ENCODE results near the gene RIC1. TPM values are rescaled to one million over a fixed set of nuclear protein-coding genes. Genes with fewer than 3 reads are reported as not detected.

RIC1 gene
- total RNA-seq, 2 donors from 2014 or later = 12.2 to 18.1 TPM

DNA sequence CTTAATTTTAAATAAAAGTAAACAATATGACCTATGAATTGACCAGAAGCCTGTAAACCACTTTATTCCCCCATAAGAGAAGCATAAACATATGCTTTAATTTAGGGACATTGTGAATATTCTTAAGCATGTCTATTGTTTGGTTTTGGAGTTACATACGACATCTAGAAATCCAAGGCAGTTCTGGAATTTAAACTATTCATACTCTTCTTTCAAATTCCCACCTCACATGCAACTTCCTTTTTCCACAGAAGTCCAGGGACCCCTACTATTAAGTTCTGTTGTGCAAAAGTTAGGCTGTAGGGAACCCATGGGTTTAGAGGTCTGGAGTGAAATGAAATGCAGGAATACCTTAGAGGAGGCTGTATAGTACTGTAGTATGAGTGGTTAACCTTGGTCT is 2.1 kb downstream of the RIC1 start:
- Histone ChIP-seq H3K4me3 (no peak overlapping the region), H3K27me3 (no peaks in the 10 kb centered on the region), H3K27ac (no peak overlapping the region), H3K4me1 (peaks cover 0 to 39% of the 10 kb centered on the region in 2 donors), H3K36me3 (no peaks in the 10 kb centered on the region), H3K9me3 (peaks cover 0 to 9% of the 10 kb centered on the region in 2 donors)
- TF ChIP-seq, protein P1, sequence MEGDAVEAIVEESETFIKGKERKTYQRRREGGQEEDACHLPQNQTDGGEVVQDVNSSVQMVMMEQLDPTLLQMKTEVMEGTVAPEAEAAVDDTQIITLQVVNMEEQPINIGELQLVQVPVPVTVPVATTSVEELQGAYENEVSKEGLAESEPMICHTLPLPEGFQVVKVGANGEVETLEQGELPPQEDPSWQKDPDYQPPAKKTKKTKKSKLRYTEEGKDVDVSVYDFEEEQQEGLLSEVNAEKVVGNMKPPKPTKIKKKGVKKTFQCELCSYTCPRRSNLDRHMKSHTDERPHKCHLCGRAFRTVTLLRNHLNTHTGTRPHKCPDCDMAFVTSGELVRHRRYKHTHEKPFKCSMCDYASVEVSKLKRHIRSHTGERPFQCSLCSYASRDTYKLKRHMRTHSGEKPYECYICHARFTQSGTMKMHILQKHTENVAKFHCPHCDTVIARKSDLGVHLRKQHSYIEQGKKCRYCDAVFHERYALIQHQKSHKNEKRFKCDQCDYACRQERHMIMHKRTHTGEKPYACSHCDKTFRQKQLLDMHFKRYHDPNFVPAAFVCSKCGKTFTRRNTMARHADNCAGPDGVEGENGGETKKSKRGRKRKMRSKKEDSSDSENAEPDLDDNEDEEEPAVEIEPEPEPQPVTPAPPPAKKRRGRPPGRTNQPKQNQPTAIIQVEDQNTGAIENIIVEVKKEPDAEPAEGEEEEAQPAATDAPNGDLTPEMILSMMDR (IDR thresholded peaks at IDR 0.05) = no peak
- DNase-seq (ENCODE audit: low spot score) = no peak

DNA sequence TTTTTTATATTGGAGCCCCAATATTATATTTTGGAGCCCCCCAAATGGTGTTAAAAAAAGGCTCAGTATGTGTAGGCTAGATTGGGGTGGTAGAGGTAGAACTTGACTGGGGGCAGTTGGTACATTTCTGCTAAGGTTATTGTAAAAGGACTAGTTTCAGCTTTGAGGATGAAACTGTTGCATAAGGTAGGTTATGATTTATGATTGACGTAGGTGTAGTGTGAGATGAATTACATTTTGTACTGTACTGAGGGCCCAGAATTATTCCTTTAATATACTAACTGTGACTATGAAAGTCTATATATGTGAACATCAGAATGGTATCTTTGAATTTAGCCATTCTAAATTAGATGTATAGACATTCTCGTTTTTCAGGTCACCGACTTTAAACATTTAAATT is 3.6 kb downstream of the RIC1 start:
- Histone ChIP-seq H3K4me1 (peaks cover 0 to 24% of the 10 kb centered on the region in 2 donors), H3K36me3 (no peaks in the 10 kb centered on the region)
- TF ChIP-seq, protein P1 (IDR thresholded peaks at IDR 0.05) = no peak

DNA sequence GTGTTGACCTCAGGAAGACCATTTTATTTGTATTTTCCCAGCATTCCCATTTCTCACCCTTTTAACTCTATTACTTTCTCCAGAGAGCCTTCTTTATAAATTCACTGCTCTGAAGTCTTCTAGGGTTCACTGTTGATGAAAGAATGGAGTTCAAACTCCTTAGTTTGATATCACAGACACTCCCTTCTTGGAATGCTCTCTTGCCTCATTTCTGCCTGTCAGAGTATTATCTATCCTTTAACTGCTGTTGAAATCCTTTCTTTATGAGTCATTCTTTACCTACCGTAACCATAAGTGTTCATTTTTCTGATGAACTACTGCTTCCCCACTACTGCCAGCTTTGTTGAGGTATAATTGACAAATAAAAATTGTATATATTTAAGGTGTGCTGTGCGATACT is 4.3 kb downstream of the RIC1 start:
- H3K36me3 ChIP-seq = no peaks in the 10 kb centered on the region
- no peak for DNase-seq (ENCODE audit: low spot score)
- no peaks in the 10 kb centered on the region for H3K27me3 ChIP-seq
- TF ChIP-seq, protein P1 (IDR thresholded peaks at IDR 0.05) = no peak
- H3K27ac ChIP-seq = no peak overlapping the region
- peaks cover 0 to 15% of the 10 kb centered on the region in 2 donors for H3K9me3 ChIP-seq
- no peak overlapping the region for H3K4me3 ChIP-seq
- peaks cover 0 to 18% of the 10 kb centered on the region in 2 donors for H3K4me1 ChIP-seq

More for the DNA sequence above, 3.6 kb downstream of the RIC1 start:
- DNase-seq (ENCODE audit: low spot score) = no peak
- no peak overlapping the region for H3K27ac ChIP-seq
- H3K27me3 ChIP-seq = no peaks in the 10 kb centered on the region
- peaks cover 0 to 9% of the 10 kb centered on the region in 2 donors for H3K9me3 ChIP-seq
- H3K4me3 ChIP-seq = no peak overlapping the region

DNA sequence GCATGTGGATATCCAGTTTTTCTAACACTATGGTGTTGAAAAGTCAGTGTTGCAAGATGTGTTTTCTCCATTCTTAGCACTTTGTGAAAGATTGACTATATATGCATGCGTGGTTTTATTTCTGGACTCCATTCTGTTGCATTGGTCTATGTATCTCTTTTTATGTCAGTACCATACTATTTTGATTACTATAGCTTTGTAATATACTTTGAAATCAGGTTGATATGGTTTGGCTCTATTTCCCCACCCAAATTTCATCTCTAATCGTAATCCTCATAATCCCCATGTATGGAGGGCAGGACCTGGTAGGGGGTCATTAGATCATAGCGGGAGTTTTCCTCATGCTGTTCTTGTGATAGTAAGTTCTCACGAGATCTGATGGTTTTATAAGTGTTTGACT is 6.5 kb downstream of the RIC1 start:
- peaks cover 0 to 14% of the 10 kb centered on the region in 2 donors for H3K4me1 ChIP-seq
- no peak for DNase-seq (ENCODE audit: low spot score)
- TF ChIP-seq, protein P1 (IDR thresholded peaks at IDR 0.05) = no peak
- H3K27me3 ChIP-seq = no peaks in the 10 kb centered on the region
- no peak overlapping the region for H3K27ac ChIP-seq
- no peak overlapping the region for H3K4me3 ChIP-seq
- no peaks in the 10 kb centered on the region for H3K36me3 ChIP-seq
- H3K9me3 ChIP-seq = peaks cover 0 to 24% of the 10 kb centered on the region in 2 donors

DNA sequence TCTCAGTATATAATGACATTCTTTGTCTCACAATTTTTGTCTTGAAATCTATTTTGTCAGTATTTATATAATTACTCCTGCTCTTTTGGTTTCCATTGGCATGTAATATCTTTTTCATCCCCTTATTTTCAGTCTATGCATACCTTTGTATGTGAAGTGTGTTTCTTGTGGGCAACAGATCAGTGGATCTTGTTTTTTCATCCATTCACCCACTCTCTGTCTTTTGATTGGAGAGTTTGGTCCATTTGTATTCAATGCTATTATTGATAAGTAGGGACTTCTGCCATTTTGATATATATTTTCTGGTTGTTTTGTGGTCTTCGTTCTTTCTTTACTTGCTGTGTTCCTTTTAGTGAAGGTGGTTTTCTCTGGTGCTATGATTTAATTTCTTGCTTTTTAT is 10.9 kb downstream of the RIC1 start:
- Histone ChIP-seq H3K4me3 (no peak overlapping the region), H3K9me3 (peaks cover 0 to 30% of the 10 kb centered on the region in 2 donors)

More for the DNA sequence above, 10.9 kb downstream of the RIC1 start:
- TF ChIP-seq, protein P1 (IDR thresholded peaks at IDR 0.05) = no peak
- H3K36me3 ChIP-seq = no peaks in the 10 kb centered on the region
- H3K27me3 ChIP-seq = no peaks in the 10 kb centered on the region
- no peak overlapping the region for H3K27ac ChIP-seq
- no peak for DNase-seq (ENCODE audit: low spot score)
- H3K4me1 ChIP-seq = no peaks in the 10 kb centered on the region

Measured in right atrium auricular region (tissue), 2 donors.